ENCODE results near the gene DPM3. TPM values are rescaled to one million over a fixed set of nuclear protein-coding genes. Genes with fewer than 3 reads are reported as not detected.
A peak's percentile ranks its signal among the peaks of the same experiment; 100 is the strongest.

The DPM3 gene
- total and polyA plus RNA-seq, 2 of the 13 experiments (the other 11 are each of a cell fraction or from before 2014, with no cell fraction given) = 23.2 to 53.4 TPM

- Histone ChIP-seq H3K36me3 (replicated peaks in 1 of 2; ENCODE audit: control insufficient read depth in 1 of 2, insufficient read depth in 2 of 2, low read length in 2 of 2) (no peaks in the 10 kb centered on the region), H3K27ac (ENCODE audit: extremely low read length, insufficient read depth, low read length) (peak overlapping the region; percentile 0), H3K4me1 (ENCODE audit: insufficient read depth, low read length) (peaks cover 53% of the 10 kb centered on the region), H3K79me2 (ENCODE audit: insufficient read depth, low read length) (no peaks in the 10 kb centered on the region), H3K4me2 (ENCODE audit: low read depth, low read length) (peak overlapping the region; percentile 75), H2AFZ (ENCODE audit: low read length) (no peak overlapping the region), H3K4me3 (replicated peaks in 1 of 3; ENCODE audit: insufficient read depth in 1 of 3, low read depth in 2 of 3, low read length in 3 of 3) (peak overlapping the region in 2 of 3 experiments; percentile 23 to 54; a peak in 2 of 6 replicates), H4K20me1 (ENCODE audit: insufficient read depth, low read length) (no peaks in the 10 kb centered on the region), H3K27me3 (ENCODE audit: control insufficient read depth in 1 of 2, insufficient read depth in 2 of 2, low read length in 2 of 2) (no peaks in the 10 kb centered on the region; a peak in 1 of 5 replicates), H3K9me3 (ENCODE audit: low read length) (no peaks in the 10 kb centered on the region), H3K9ac (ENCODE audit: insufficient read depth, low read depth, low read length) (no peak overlapping the region)
- POLR2A ChIA-PET = interaction anchor here (1.0 to 1.4 kb wide), 2 partner anchors 31 to 36 kb away, joined by 3 read pairs; no protein-coding TSS in a partner anchor
- in situ Hi-C loops (cut with HindIII; ENCODE audit: extremely low pct_ligation_motif_present, low pct_unique_long_range_greater_than_20kb) (loop anchor here (5.0 kb wide), 2 partner anchors 33 to 73 kb away; partner anchors contain the start of gene EFNA1), intact Hi-C loops (cut with micrococcal nuclease; ENCODE audit: unreplicated experiment) (loop anchor here (1.0 to 5.0 kb wide), 4 partner anchors 33 to 73 kb away; partner anchors contain the start of genes DPM3, EFNA1 and SLC50A1)
- DNase-seq (ENCODE audit: low spot score) (peak; percentile 46), ATAC-seq (peak; percentile 54), FAIRE-seq (no peak)
- no TSS peak for BruUV-seq (replicated peaks)
- WGBS (ENCODE audit: low lambda C conversion rate) = 0% methylated on average over 3 of the region's 13 CpGs
- CTCF ChIA-PET (ENCODE audit: low intra/inter-chr PET ratio, low total read pairs) = interaction anchor here (1.0 to 6.6 kb wide), 4 partner anchors 31 to 73 kb away, joined by 3 to 165 read pairs (median 13); partner anchors contain the start of genes DPM3 and SLC50A1
- TF ChIP-seq ZNF101 (CRISPR knock-in tag; IDR thresholded peaks at IDR 0.05; ENCODE audit: borderline replicate concordance, low read depth) (no peak), ZNF790 (CRISPR knock-in tag; IDR thresholded peaks at IDR 0.05; ENCODE audit: borderline replicate concordance) (0 out of 2 replicates have a peak, but pooled peaks have one; percentile 53), DPF2 (CRISPR knock-in tag; IDR thresholded peaks at IDR 0.05; ENCODE audit: borderline replicate concordance, low read depth) (no peak), PRDM10 (CRISPR knock-in tag; IDR thresholded peaks at IDR 0.05; ENCODE audit: low read depth) (no peak), SMC3 (IDR thresholded peaks at IDR 0.05; ENCODE audit: low read length) (peak; percentile 64; the same call in 1 of the 2 replicates), SP1 (IDR thresholded peaks at IDR 0.05) (no peak), SP1 (CRISPR knock-in tag; IDR thresholded peaks at IDR 0.05) (no peak), MED8 (CRISPR knock-in tag; IDR thresholded peaks at IDR 0.05; ENCODE audit: insufficient replicate concordance) (no peak), ZNF646 (CRISPR knock-in tag; IDR thresholded peaks at IDR 0.05) (peak; percentile 85), ZIK1 (CRISPR knock-in tag; IDR thresholded peaks at IDR 0.05; ENCODE audit: borderline replicate concordance, low read depth) (no peak), GPBP1L1 (CRISPR knock-in tag; IDR thresholded peaks at IDR 0.05) (no peak)
These were observed 46.3 kb downstream of the DPM3 start for GRCh38 chr1:155093911-155094621.
